DOHH2 (cell line): ENCODE measurements around the gene TRNP1.

Source experiments
- EZH2phosphoT487 ChIP-seq: fragments of 200-600 bp; sonication (generic); IDR thresholded peaks from 2 replicates; pipeline ENCODE4 v1.6.1; 2017; ENCODE audit warnings: borderline replicate concordance, mild to moderate bottlenecking, antibody characterized with exemption, low read length, moderate library complexity, mixed read lengths
- TF ChIP-seq, protein P1 (sequence below): fragments of 200-600 bp; sonication (generic); IDR thresholded peaks from one replicate; pipeline ENCODE4 v1.5.1; 2014; ENCODE audit warnings: antibody characterized with exemption, mild to moderate bottlenecking, low read depth, low read length; ENCODE audit not compliant: poor library complexity, severe bottlenecking

DNA sequence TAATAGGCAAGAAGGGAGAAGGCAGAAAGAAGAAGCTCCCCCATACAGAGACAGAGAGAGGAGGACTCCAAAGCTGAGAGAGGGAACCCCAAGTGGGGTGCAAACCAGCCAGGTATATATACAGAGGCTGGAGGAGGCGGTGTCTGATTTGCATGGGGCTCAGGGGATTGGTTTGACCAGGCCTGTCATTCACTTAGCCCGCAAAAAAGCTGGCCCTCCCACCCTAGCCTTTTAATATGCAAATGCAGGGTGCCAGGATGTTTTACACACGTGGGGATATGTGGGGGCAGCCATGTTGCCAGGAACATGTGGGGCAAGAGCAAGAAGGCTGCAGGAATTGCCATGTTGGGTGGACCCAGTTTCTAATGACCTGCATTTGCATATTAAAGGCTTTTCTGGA lies 56.1 kb downstream of the TRNP1 start:
- TF ChIP-seq, protein P1, sequence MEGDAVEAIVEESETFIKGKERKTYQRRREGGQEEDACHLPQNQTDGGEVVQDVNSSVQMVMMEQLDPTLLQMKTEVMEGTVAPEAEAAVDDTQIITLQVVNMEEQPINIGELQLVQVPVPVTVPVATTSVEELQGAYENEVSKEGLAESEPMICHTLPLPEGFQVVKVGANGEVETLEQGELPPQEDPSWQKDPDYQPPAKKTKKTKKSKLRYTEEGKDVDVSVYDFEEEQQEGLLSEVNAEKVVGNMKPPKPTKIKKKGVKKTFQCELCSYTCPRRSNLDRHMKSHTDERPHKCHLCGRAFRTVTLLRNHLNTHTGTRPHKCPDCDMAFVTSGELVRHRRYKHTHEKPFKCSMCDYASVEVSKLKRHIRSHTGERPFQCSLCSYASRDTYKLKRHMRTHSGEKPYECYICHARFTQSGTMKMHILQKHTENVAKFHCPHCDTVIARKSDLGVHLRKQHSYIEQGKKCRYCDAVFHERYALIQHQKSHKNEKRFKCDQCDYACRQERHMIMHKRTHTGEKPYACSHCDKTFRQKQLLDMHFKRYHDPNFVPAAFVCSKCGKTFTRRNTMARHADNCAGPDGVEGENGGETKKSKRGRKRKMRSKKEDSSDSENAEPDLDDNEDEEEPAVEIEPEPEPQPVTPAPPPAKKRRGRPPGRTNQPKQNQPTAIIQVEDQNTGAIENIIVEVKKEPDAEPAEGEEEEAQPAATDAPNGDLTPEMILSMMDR = no peak
- TF ChIP-seq EZH2phosphoT487 = no peak
